Loucy (cell line): Measurements from ENCODE around the gene SLC7A8.
"Not testable (repeated sequence)": the region's sequence is repeated elsewhere in the genome, so short reads cannot be mapped to it uniquely, and the experiment has no call there.

Source experiments
- H2AFZ ChIP-seq: fragments of 200-600 bp; sonication (generic); 2 replicates; pipeline ENCODE4 v1.6.0; 2016; ENCODE audit warnings: antibody characterized with exemption, mild to moderate bottlenecking, low read length, moderate library complexity
- H3F3A ChIP-seq: fragments of 200-600 bp; 2 replicates; pipeline ENCODE4 v1.6.0; 2016; ENCODE audit warnings: antibody characterized with exemption, low read depth, mild to moderate bottlenecking
- H3K27me3 ChIP-seq: fragments of 200-600 bp; sonication (generic); 2 replicates; pipeline ENCODE4 v1.6.1; 2014; ENCODE audit warnings: low read length, mild to moderate bottlenecking; ENCODE audit not compliant: insufficient read depth, poor library complexity, severe bottlenecking
- H3K36me3 ChIP-seq: fragments of 200-600 bp; sonication (generic); 2 replicates; pipeline ENCODE4 v1.6.1; 2016; ENCODE audit warnings: low read length; ENCODE audit not compliant: insufficient read depth
- H3K4me1 ChIP-seq: fragments of 200-600 bp; sonication (generic); 2 replicates; pipeline ENCODE4 v1.5.1; 2014; ENCODE audit warnings: low read length, mild to moderate bottlenecking; ENCODE audit not compliant: insufficient read depth, poor library complexity, severe bottlenecking
- H3K4me2 ChIP-seq: fragments of 200-600 bp; sonication (generic); 2 replicates; pipeline ENCODE4 v1.6.0; 2014; ENCODE audit warnings: antibody characterized with exemption, low read length, low read depth, mild to moderate bottlenecking; ENCODE audit not compliant: poor library complexity, severe bottlenecking
- H3K4me3 ChIP-seq: fragments of 200-600 bp; sonication (generic); 2 replicates; pipeline ENCODE4 v1.5.1; 2014; ENCODE audit warnings: low read length, mild to moderate bottlenecking, mixed read lengths; ENCODE audit not compliant: poor library complexity, severe bottlenecking
- H3K79me2 ChIP-seq: fragments of 200-600 bp; sonication (generic); 2 replicates; pipeline ENCODE4 v1.6.1; 2014; ENCODE audit warnings: low read length; ENCODE audit not compliant: insufficient read depth
- H3K9ac ChIP-seq: fragments of 200-600 bp; sonication (generic); 2 replicates; pipeline ENCODE4 v1.6.0; 2014; ENCODE audit warnings: mild to moderate bottlenecking, low read depth, low read length, moderate library complexity; ENCODE audit not compliant: poor library complexity, severe bottlenecking
- H3K9me2 ChIP-seq: fragments of 200-600 bp; sonication (generic); replicated peaks from 2 replicates; pipeline ENCODE4 v1.6.1; 2016; ENCODE audit warnings: low read depth, low read length, mixed read lengths
- H3K9me3 ChIP-seq: fragments of 200-600 bp; sonication (generic); 2 replicates; pipeline ENCODE4 v1.6.1; 2014; ENCODE audit warnings: mild to moderate bottlenecking, antibody characterized with exemption, low read length, low read depth; ENCODE audit not compliant: insufficient read depth
- H4K20me1 ChIP-seq: fragments of 200-600 bp; sonication (generic); 2 replicates; pipeline ENCODE4 v1.6.0; 2014; ENCODE audit warnings: antibody characterized with exemption, low read length, mild to moderate bottlenecking; ENCODE audit not compliant: insufficient read depth, poor library complexity, severe bottlenecking
- EZH2phosphoT487 ChIP-seq: fragments of 200-600 bp; IDR thresholded peaks from 2 replicates; pipeline ENCODE4 v1.6.1; 2018; ENCODE audit warnings: antibody characterized with exemption, mild to moderate bottlenecking, moderate library complexity, borderline replicate concordance
- TF ChIP-seq, protein P1 (sequence below): fragments of 200-600 bp; sonication (generic); conservative IDR thresholded peaks from 2 replicates; pipeline ENCODE4 v1.5.1; 2014; ENCODE audit warnings: mild to moderate bottlenecking, antibody characterized with exemption, low read length

Gene SLC7A8

DNA sequence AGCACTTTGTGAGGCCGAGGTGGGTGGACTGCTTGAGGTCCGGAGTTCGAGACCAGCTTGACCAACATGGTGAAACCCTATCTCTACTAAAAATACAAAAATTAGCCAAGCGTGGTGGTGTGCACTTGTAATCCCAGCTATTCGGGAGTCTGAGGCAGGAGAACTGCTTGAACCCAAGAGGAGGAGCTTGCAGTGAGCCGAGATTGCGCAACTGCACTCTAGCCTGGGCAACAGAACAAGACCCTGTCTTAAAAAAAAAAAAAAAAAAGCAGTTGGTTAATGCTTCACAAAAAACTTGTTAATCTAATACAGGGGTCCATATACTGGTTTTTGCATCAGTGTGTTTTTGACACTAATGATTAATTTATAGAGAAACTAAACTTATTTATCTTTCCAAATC is 18.5 kb upstream of the SLC7A8 start:
- Histone ChIP-seq H3F3A (no peaks in the 10 kb centered on the region), H2AFZ (no peak overlapping the region), H3K79me2 (no peaks in the 10 kb centered on the region), H4K20me1 (no peaks in the 10 kb centered on the region), H3K9me2 (no peaks in the 10 kb centered on the region), H3K9me3 (no peaks in the 10 kb centered on the region), H3K9ac (no peak overlapping the region), H3K27me3 (no peaks in the 10 kb centered on the region), H3K36me3 (no peaks in the 10 kb centered on the region), H3K4me2 (no peak overlapping the region), H3K4me1 (no peaks in the 10 kb centered on the region), H3K4me3 (no peak overlapping the region)
- TF ChIP-seq, protein P1, sequence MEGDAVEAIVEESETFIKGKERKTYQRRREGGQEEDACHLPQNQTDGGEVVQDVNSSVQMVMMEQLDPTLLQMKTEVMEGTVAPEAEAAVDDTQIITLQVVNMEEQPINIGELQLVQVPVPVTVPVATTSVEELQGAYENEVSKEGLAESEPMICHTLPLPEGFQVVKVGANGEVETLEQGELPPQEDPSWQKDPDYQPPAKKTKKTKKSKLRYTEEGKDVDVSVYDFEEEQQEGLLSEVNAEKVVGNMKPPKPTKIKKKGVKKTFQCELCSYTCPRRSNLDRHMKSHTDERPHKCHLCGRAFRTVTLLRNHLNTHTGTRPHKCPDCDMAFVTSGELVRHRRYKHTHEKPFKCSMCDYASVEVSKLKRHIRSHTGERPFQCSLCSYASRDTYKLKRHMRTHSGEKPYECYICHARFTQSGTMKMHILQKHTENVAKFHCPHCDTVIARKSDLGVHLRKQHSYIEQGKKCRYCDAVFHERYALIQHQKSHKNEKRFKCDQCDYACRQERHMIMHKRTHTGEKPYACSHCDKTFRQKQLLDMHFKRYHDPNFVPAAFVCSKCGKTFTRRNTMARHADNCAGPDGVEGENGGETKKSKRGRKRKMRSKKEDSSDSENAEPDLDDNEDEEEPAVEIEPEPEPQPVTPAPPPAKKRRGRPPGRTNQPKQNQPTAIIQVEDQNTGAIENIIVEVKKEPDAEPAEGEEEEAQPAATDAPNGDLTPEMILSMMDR, result no peak
- TF ChIP-seq EZH2phosphoT487, result no peak

DNA sequence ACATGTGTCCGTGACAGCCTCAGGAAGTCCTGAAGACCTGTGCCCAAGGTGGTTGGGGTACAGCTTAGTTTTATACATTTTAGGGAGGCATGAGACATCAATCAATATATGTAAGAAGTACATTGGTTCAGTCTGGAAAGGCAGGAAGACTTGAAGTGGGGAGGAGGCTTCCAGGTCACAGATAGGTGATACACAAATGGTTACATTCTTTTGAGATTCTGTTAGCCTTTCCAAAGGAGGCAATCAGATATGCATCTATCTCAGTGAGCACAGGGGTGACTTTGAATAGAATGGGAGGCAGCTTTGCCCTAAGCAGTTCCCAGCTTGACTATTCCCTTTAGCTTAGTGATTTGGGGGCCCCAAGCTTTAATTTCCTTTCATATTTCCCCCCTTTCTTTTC is 15.7 kb upstream of the SLC7A8 start:
- not testable (repeated sequence) for H3K9ac ChIP-seq, H3K27me3 ChIP-seq, H3K79me2 ChIP-seq, H4K20me1 ChIP-seq, H3K9me3 ChIP-seq, H3K4me2 ChIP-seq, H3K36me3 ChIP-seq, H3F3A ChIP-seq, H3K4me1 ChIP-seq, H3K9me2 ChIP-seq, H2AFZ ChIP-seq, H3K4me3 ChIP-seq

GRCh38 chr14:23196487-23196886 is 13.0 kb upstream of the SLC7A8 start:
- not testable (repeated sequence) for H3K4me3 ChIP-seq, H3F3A ChIP-seq, H3K27me3 ChIP-seq, H3K79me2 ChIP-seq, H3K36me3 ChIP-seq, H4K20me1 ChIP-seq, H3K9ac ChIP-seq, H3K4me1 ChIP-seq, H3K9me3 ChIP-seq, H3K9me2 ChIP-seq, H3K4me2 ChIP-seq, H2AFZ ChIP-seq

- H3K36me3 ChIP-seq, result no peaks in the 10 kb centered on the region
- no peak for TF ChIP-seq EZH2phosphoT487
- TF ChIP-seq, protein P1, result no peak
- H2AFZ ChIP-seq, result no peak overlapping the region
- no peaks in the 10 kb centered on the region for H3K4me1 ChIP-seq
- H3F3A ChIP-seq, result no peaks in the 10 kb centered on the region
- H4K20me1 ChIP-seq, result no peaks in the 10 kb centered on the region
- no peak overlapping the region for H3K4me3 ChIP-seq
- H3K9me2 ChIP-seq, result no peaks in the 10 kb centered on the region
- no peaks in the 10 kb centered on the region for H3K79me2 ChIP-seq
- no peak overlapping the region for H3K4me2 ChIP-seq
- no peak overlapping the region for H3K9ac ChIP-seq
- no peaks in the 10 kb centered on the region for H3K9me3 ChIP-seq
- no peaks in the 10 kb centered on the region for H3K27me3 ChIP-seq
Observed at GRCh38 chr14:23195552-23196101, 12.2 kb upstream of the SLC7A8 start.
